ENCODE results near the gene KLHL7. TPM values are rescaled to one million over a fixed set of nuclear protein-coding genes. Genes with fewer than 3 reads are reported as not detected.
"Not testable (repeated sequence)": the region's sequence is repeated elsewhere in the genome, so short reads cannot be mapped to it uniquely, and the experiment has no call there.

The KLHL7 gene
- total RNA-seq, 1 donor from 2014 or later = 16.6 TPM

GRCh38 chr7:23107781-23108180, 2.2 kb downstream of the KLHL7 start:
- no peak for DNase-seq (ENCODE audit: low spot score)

- DNase-seq (ENCODE audit: low spot score) = no peak
These were observed 3.4 kb downstream of the KLHL7 start for GRCh38 chr7:23108995-23109394.

DNA sequence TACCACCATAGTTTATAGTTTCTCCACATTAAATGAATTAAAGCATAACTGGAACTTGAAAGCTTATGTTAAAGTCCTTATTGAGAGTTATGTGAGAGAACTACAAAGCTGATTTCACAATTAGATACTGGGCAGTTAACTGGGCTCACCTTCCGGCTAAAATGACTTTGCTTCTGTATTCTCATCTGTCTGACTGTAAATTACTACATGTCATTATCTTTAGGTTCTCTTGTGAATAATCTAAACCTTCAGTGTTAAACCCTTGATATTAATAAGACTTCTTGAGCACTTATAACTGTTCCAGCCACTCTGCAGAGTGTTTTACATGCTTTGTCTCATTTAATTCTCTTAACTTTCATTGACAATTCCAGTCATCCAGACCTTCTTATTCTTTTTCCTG, 3.9 kb downstream of the KLHL7 start:
- DNase-seq (ENCODE audit: low spot score) = no peak

GRCh38 chr7:23114896-23115295, 9.3 kb downstream of the KLHL7 start:
- no peak for DNase-seq (ENCODE audit: low spot score)

DNA sequence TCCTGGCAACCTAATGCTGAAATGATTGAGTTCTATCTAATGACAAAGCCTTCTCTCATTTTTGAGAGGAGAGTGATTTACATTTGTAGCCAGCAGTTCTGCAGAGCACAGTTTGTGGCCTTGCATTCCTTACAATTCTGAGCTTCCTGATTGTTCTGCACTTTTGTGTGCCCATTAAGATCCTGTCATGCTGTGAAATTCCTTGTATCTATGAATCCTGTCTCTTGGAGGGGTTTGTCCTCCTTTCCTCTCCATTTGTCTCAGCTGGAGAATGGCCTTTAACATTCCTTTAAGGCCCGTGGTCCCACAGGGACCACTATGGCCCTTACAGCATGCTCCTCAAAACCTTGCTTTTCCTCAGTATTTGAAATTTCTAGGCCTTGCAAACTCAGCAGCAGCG, 10.4 kb downstream of the KLHL7 start:
- DNase-seq (ENCODE audit: low spot score) = no peak

DNA sequence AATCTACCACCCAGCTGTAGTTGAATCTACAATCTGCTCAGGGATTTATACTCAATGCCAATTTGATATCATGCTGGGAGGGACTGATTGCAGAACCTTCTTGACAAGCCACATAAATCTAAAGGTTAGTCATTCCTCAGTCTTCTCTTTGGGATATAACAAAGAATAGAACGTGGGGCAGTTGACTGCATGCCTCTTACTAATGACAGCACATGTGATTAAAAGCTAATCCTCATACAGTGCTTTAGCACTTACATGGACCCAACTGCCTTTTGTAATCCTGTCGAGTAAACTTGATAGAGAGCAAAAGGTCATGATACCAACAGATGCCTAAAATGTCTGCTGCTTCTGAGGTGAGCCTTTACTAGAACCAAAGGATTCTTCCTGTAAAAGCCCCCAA, 12.3 kb downstream of the KLHL7 start:
- no peak for DNase-seq (ENCODE audit: low spot score)

- no peak for DNase-seq (ENCODE audit: low spot score)
These were observed 14.5 kb downstream of the KLHL7 start for GRCh38 chr7:23120106-23120505.

DNA sequence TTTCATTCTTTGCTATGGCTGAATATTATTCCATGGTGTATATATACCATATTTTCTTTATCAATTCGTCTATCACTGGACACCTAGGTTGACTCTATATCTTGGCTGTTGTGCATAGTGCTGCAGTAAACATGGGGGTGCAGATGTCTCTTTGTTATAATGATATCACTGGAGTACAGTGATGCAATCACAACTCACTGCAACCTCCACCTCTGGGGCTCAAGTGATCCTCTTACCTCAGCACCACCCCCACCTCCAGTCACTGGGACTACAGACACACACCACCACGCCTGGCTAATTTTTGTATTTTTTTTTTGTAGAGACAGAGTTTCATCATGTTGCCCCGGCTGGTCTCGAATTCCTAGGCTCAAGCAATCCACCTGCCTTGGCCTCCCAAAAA, 15.6 kb downstream of the KLHL7 start:
- no peak for DNase-seq (ENCODE audit: low spot score)

GRCh38 chr7:23123007-23123406, 17.4 kb downstream of the KLHL7 start:
- DNase-seq (ENCODE audit: low spot score) = no peak

DNA sequence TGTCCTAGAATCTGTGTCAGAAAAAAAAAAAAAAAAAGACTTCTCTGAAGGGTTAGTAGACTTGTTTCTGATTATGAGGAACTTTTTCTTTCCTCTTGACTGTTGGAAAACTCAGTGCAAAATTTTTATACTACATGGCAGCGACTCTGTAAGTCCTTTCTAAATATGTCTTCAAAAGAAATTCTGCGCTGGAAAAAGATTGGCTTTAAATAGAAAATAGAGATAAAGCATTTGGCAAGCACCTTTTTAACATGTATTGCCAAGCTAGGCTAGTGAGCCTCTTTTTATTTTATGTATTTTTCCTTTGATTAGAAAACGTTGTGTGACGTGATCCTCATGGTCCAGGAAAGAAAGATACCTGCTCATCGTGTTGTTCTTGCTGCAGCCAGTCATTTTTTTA, 17.9 kb downstream of the KLHL7 start:
- DNase-seq (ENCODE audit: low spot score) = no peak

GRCh38 chr7:23129036-23129435, 23.5 kb downstream of the KLHL7 start:
- DNase-seq (ENCODE audit: low spot score) = no peak

DNA sequence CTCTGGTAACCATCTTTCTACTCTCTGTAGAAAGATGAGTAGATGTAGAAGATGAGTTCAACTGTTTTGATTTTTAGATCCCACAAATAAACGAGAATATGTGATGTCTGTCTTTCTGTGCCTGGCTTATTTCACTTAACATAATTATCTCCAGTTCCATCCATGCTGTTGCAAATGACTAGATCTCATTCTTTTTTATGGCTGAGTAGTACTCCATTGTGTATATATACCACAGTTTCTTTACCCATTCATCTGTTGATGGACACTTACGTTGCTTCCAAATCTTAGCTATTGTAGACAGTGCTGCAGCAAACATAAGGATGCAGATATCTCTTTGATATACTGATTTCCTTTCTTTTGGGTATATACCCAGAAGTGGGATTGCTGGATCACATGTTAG, 26.2 kb downstream of the KLHL7 start:
- not testable (repeated sequence) for DNase-seq (ENCODE audit: low spot score)

GRCh38 chr7:23133797-23134196, 28.2 kb downstream of the KLHL7 start:
- DNase-seq (ENCODE audit: low spot score) = no peak

- DNase-seq (ENCODE audit: low spot score) = no peak
These were observed 30.2 kb downstream of the KLHL7 start for GRCh38 chr7:23135755-23136154.

GRCh38 chr7:23136216-23136615, 30.6 kb downstream of the KLHL7 start:
- no peak for DNase-seq (ENCODE audit: low spot score)

GRCh38 chr7:23157679-23158078, 52.1 kb downstream of the KLHL7 start:
- DNase-seq (ENCODE audit: low spot score) = no peak

GRCh38 chr7:23158546-23158945, 53.0 kb downstream of the KLHL7 start:
- no peak for DNase-seq (ENCODE audit: low spot score)

GRCh38 chr7:23161482-23161881, 55.9 kb downstream of the KLHL7 start:
- DNase-seq (ENCODE audit: low spot score) = no peak

GRCh38 chr7:23164846-23165245, 59.3 kb downstream of the KLHL7 start:
- no peak for DNase-seq (ENCODE audit: low spot score)

DNA sequence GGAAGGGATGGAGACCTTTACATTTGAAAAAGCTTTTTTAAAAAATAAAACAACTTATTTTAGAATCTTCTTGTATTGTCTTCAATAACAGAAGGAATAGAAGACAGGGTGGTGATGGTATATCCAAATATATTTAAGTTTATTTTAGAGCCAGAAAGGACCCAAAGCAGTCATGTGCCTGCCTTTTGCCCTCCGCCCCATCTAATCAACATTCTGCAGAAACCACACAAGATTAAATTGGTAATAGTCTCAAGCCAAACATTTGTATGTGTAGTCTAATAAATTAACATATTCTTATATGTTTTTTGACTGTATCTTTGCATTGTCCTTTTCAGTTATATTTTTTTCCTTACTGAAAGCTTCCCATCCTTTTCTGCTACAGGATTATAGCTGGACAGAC, 59.7 kb downstream of the KLHL7 start:
- no peak for DNase-seq (ENCODE audit: low spot score)

DNA sequence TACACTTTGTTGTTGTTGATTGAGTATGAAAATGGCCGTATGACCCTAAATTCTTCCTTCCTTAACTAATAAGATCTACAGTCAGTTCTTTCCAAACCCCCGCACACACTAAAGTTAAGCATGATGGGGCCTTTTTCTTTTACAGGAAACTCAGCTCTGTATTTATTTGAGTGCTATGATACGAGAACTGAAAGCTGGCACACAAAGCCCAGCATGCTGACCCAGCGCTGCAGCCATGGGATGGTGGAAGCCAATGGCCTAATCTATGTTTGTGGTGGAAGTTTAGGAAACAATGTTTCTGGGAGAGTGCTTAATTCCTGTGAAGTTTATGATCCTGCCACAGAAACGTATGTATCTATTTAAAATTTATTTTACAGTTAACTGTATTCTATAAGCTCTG, 62.1 kb downstream of the KLHL7 start:
- no peak for DNase-seq (ENCODE audit: low spot score)

GRCh38 chr7:23168111-23168885, 62.7 kb downstream of the KLHL7 start:
- DNase-seq (ENCODE audit: low spot score) = no peak

DNA sequence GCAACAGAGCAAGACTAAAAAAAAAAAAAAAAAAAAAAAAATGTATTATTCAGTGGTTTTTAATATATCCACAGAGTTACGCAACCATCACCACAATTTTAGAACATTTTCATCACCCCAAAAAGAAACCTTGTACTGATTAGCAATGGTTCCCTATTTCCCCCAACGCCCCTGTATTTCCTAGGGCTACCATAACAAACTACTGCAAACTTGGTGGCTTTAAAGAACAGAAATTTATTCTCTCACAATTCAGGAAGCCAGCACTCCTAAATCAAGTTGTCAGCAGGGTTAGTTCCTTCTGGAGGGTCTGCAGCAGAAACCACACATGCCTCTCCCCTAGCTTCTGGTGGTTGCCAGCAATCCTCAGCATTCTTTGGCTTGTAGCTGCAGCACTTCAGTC, 70.4 kb downstream of the KLHL7 start:
- DNase-seq (ENCODE audit: low spot score) = no peak
